ENCODE results near the gene PDGFB.

The PDGFB gene

GRCh38 chr22:39277142-39277607 lies 32.4 kb upstream of the PDGFB start:
- DNase-seq (ENCODE audit: low read depth): no peak

- DNase-seq (ENCODE audit: low read depth): no peak
Measured at GRCh38 chr22:39276440-39277141, 31.8 kb upstream of the PDGFB start.

GRCh38 chr22:39275814-39276439 lies 31.1 kb upstream of the PDGFB start:
- no peak for DNase-seq (ENCODE audit: low read depth)

GRCh38 chr22:39273950-39274887 lies 29.4 kb upstream of the PDGFB start:
- no peak for DNase-seq (ENCODE audit: low read depth)

- DNase-seq (ENCODE audit: low read depth): no peak
Measured at GRCh38 chr22:39270792-39271191, 26.0 kb upstream of the PDGFB start.

- no peak for DNase-seq (ENCODE audit: low read depth)
Measured at GRCh38 chr22:39270280-39270679, 25.5 kb upstream of the PDGFB start.

GRCh38 chr22:39269095-39269790 lies 24.5 kb upstream of the PDGFB start:
- DNase-seq (ENCODE audit: low read depth): no peak

- DNase-seq (ENCODE audit: low read depth): no peak
Measured at GRCh38 chr22:39268645-39269044, 23.9 kb upstream of the PDGFB start.

GRCh38 chr22:39267974-39268373 lies 23.2 kb upstream of the PDGFB start:
- no peak for DNase-seq (ENCODE audit: low read depth)

- DNase-seq (ENCODE audit: low read depth): no peak
Measured at GRCh38 chr22:39266398-39267030, 21.7 kb upstream of the PDGFB start.

GRCh38 chr22:39265143-39265886 lies 20.5 kb upstream of the PDGFB start:
- no peak for DNase-seq (ENCODE audit: low read depth)

- DNase-seq (ENCODE audit: low read depth): no peak
Measured at GRCh38 chr22:39264349-39265038, 19.7 kb upstream of the PDGFB start.

- no peak for DNase-seq (ENCODE audit: low read depth)
Measured at GRCh38 chr22:39263626-39264348, 19.0 kb upstream of the PDGFB start.

GRCh38 chr22:39259666-39260065 lies 14.9 kb upstream of the PDGFB start:
- no peak for DNase-seq (ENCODE audit: low read depth)

- DNase-seq (ENCODE audit: low read depth): no peak
Measured at GRCh38 chr22:39257901-39258475, 13.2 kb upstream of the PDGFB start.

GRCh38 chr22:39256979-39257378 lies 12.2 kb upstream of the PDGFB start:
- DNase-seq (ENCODE audit: low read depth): no peak

GRCh38 chr22:39256186-39256552 lies 11.4 kb upstream of the PDGFB start:
- DNase-seq (ENCODE audit: low read depth): no peak

GRCh38 chr22:39255449-39256185 lies 10.8 kb upstream of the PDGFB start:
- DNase-seq (ENCODE audit: low read depth): no peak

All from T follicular helper cell (primary cell).